OCI-LY3 (cell line): ENCODE data around the gene ZFP92.

ENCODE experiments used
- H2AFZ ChIP-seq: fragments of 200-600, 300-600 bp; shearing (Covaris generic); 2 replicates; pipeline ENCODE4 v1.6.0; 2014; ENCODE audit warnings: antibody characterized with exemption, low read depth, low read length
- H3K27ac ChIP-seq: fragments of 200-600, 300-600 bp; sonication (generic); 2 replicates; pipeline ENCODE4 v1.5.1; 2014; ENCODE audit warnings: mild to moderate bottlenecking, low read length, moderate library complexity, mixed read lengths
- H3K27me3 ChIP-seq: fragments of 200-600, 300-600 bp; sonication (generic); 2 replicates; pipeline ENCODE4 v1.6.1; 2014; ENCODE audit warnings: low read depth, low read length, mixed read lengths
- H3K36me3 ChIP-seq: fragments of 200-600, 300-600 bp; sonication (generic); replicated peaks from 2 replicates; pipeline ENCODE3; 2014; ENCODE audit warnings: low read depth, low read length, mixed read lengths
- H3K4me1 ChIP-seq: fragments of 300-600, 200-600 bp; sonication (generic); 2 replicates; pipeline ENCODE4 v1.6.1; 2014; ENCODE audit warnings: low read length, mixed read lengths
- H3K4me2 ChIP-seq: fragments of 200-600, 300-600 bp; sonication (generic); 2 replicates; pipeline ENCODE4 v1.6.1; 2014; ENCODE audit warnings: low read length, mixed read lengths
- H3K4me3 ChIP-seq: fragments of 300-600, 200-600 bp; sonication (generic); 2 replicates; pipeline ENCODE4 v1.5.1; 2014; ENCODE audit warnings: antibody characterized with exemption, mild to moderate bottlenecking, low read length, moderate library complexity
- H3K79me2 ChIP-seq: fragments of 300-600, 200-600 bp; shearing (Covaris generic); 2 replicates; pipeline ENCODE4 v1.6.1; 2014; ENCODE audit warnings: mild to moderate bottlenecking, low read length, mixed read lengths
- H3K9ac ChIP-seq: fragments of 300-600, 200-600 bp; shearing (Covaris generic); 2 replicates; pipeline ENCODE4 v1.6.0; 2014; ENCODE audit warnings: mild to moderate bottlenecking, low read length, moderate library complexity
- H3K9me3 ChIP-seq: fragments of 200-600, 300-600 bp; shearing (Covaris generic); 2 replicates; pipeline ENCODE4 v1.6.1; 2014; ENCODE audit warnings: low read length, mixed read lengths; ENCODE audit not compliant: insufficient read depth
- H4K20me1 ChIP-seq: fragments of 200-600, 300-600 bp; sonication (generic); 2 replicates; pipeline ENCODE4 v1.6.1; 2016; ENCODE audit warnings: low read length, mixed read lengths; ENCODE audit not compliant: insufficient read depth
- EZH2phosphoT487 ChIP-seq: fragments of 200-600 bp; shearing (Covaris generic); IDR thresholded peaks from 2 replicates; pipeline ENCODE4 v1.6.1; 2018; ENCODE audit warnings: antibody characterized with exemption, mixed run types, low read depth
- TF ChIP-seq, protein P1 (sequence below): fragments of 200-600, 300-600 bp; sonication (generic); IDR thresholded peaks from 2 replicates; pipeline ENCODE4 v1.5.1; 2014; ENCODE audit warnings: antibody characterized with exemption, low read length, low read depth

ZFP92 gene

DNA sequence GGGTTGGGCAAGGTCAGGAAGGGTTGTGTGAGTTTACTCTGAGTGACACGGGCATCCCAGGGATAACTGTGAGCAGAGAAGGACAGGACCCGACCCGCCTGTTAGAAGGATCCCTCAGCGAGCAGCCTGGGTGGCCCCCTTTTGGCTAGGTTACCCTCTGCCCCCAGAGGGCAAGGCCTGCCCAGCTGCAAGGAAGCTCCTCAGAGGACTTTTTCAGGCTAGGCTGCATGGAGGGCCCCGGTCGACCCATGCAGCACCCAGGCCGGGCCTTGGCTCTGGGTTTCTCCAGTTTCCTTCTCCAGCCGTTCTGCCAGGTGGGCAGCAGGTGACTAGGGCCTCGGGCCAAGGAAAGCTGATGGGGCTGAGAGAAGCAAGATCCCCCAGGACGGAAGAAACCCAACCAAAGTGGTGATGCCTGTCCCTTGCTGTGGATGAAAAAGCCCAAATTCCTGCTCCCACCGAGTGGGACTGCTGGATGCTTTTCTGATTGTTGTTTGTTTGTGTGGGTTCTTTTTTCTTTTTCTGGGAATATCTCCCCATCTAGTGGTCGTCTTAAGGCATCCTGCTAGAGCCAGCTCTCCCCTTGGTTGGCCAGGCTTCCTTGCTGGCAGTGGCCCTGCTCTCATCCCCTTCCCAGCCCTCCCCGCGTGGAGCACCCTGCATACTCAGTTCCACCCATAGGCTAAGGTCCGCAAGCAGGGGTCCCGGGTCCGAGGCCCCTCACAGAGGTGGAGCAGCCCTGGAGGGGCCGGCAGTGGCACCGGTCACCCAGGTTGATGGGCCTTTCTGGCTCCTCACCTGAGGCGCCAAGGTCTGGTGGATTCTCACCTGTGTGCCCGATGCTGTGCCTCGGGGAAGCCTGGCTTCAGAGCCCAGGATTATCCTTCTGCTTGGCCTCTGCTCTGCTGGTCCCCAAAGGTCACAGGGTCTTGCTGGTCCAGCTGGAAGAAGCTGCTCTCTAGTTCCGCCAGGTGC lies 1.8 kb downstream of the ZFP92 start:
- H3K79me2 ChIP-seq, result peaks cover 7% of the 10 kb centered on the region; the same call in 1 of the 2 replicates
- no peaks in the 10 kb centered on the region for H3K27me3 ChIP-seq
- H4K20me1 ChIP-seq, result no peaks in the 10 kb centered on the region
- H3K9me3 ChIP-seq, result no peaks in the 10 kb centered on the region
- H3K36me3 ChIP-seq, result no peaks in the 10 kb centered on the region
- H3K4me2 ChIP-seq, result peak overlapping the region; percentile 99
- H3K4me3 ChIP-seq, result peak overlapping the region; percentile 98
- H3K9ac ChIP-seq, result peak overlapping the region; percentile 81
- TF ChIP-seq EZH2phosphoT487, result no peak
- TF ChIP-seq, protein P1, sequence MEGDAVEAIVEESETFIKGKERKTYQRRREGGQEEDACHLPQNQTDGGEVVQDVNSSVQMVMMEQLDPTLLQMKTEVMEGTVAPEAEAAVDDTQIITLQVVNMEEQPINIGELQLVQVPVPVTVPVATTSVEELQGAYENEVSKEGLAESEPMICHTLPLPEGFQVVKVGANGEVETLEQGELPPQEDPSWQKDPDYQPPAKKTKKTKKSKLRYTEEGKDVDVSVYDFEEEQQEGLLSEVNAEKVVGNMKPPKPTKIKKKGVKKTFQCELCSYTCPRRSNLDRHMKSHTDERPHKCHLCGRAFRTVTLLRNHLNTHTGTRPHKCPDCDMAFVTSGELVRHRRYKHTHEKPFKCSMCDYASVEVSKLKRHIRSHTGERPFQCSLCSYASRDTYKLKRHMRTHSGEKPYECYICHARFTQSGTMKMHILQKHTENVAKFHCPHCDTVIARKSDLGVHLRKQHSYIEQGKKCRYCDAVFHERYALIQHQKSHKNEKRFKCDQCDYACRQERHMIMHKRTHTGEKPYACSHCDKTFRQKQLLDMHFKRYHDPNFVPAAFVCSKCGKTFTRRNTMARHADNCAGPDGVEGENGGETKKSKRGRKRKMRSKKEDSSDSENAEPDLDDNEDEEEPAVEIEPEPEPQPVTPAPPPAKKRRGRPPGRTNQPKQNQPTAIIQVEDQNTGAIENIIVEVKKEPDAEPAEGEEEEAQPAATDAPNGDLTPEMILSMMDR, result no peak
- H3K27ac ChIP-seq, result no peak overlapping the region
- peaks cover 15% of the 10 kb centered on the region for H3K4me1 ChIP-seq
- H2AFZ ChIP-seq, result no peak overlapping the region

DNA sequence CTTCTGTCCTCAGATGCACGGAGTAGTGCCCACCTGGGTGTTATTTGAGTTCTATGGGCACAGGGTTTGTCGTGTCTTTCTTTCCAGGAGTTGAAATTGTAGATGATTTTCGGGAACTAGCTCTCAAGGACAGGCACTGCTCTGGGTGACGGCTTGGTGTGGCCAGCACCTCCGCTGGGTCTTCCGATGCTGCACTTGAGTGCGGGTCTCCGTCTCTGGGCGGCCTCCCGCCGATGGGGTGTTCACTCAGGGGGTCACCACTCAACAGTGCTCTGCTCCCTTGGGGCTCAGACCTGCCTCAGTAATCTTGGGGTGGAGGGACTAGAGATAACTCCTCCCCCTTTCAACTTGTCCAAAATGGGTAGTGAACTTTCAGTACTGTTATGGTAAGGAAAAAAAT lies 2.5 kb downstream of the ZFP92 start:
- TF ChIP-seq, protein P1, result no peak
- TF ChIP-seq EZH2phosphoT487, result no peak
- Histone ChIP-seq H3K36me3 (no peaks in the 10 kb centered on the region), H3K27me3 (no peaks in the 10 kb centered on the region), H3K27ac (no peak overlapping the region), H3K4me1 (peaks cover 15% of the 10 kb centered on the region), H4K20me1 (no peaks in the 10 kb centered on the region), H3K9me3 (no peaks in the 10 kb centered on the region), H3K4me3 (no peak overlapping the region), H3K4me2 (no peak overlapping the region), H3K79me2 (peaks cover 7% of the 10 kb centered on the region; the same call in 1 of the 2 replicates), H2AFZ (no peak overlapping the region), H3K9ac (no peak overlapping the region)

DNA sequence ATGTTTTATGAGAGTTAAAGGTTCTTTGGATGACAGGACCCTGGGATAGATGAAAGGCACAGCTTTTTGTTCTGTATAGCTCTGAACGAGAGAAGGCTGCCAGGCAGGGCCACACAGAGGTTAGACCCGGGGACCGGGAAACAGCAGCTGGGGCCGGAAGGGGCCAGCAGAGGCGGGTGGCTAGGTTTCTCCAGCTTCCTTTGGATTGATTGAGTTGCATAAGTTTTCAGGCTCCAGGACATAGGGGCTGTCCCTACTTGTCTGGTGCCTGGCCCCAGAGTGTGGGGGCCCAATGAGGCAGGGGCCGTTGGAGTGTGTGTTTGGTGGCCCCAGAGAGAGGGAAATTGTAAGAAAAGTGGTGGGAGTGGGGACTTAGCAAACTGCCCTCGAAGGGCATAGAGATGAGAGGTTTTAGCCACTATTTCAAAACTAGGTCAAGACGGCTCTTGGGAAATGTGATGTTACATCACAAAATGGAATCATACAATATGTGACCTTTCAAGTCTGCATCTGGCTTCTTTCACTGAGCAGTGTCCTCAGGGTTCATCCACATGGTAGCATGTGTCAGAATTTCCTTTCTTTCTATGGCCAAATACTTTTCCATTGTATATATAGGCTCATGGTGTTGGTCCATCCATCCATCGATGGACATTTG lies 3.7 kb downstream of the ZFP92 start:
- no peak overlapping the region for H3K4me3 ChIP-seq
- TF ChIP-seq, protein P1, result no peak
- TF ChIP-seq EZH2phosphoT487, result no peak

More for the DNA sequence above, 3.7 kb downstream of the ZFP92 start:
- peaks cover 7% of the 10 kb centered on the region; the same call in 1 of the 2 replicates for H3K79me2 ChIP-seq
- no peak overlapping the region for H3K4me2 ChIP-seq
- H3K9ac ChIP-seq, result no peak overlapping the region
- no peaks in the 10 kb centered on the region for H4K20me1 ChIP-seq
- H2AFZ ChIP-seq, result no peak overlapping the region
- H3K9me3 ChIP-seq, result no peaks in the 10 kb centered on the region
- no peaks in the 10 kb centered on the region for H3K36me3 ChIP-seq
- no peaks in the 10 kb centered on the region for H3K27me3 ChIP-seq
- no peak overlapping the region for H3K27ac ChIP-seq
- peaks cover 15% of the 10 kb centered on the region for H3K4me1 ChIP-seq
